H54 (cell line): ENCODE data around the gene ZNF768.
A peak's percentile ranks its signal among the peaks of the same experiment; 100 is the strongest.
"Not testable (repeated sequence)": the region's sequence is repeated elsewhere in the genome, so short reads cannot be mapped to it uniquely, and the experiment has no call there.

ENCODE experiments used
- DNase-seq: peaks from one replicate; pipeline ENCODE4 v3.0.0; 2011; ENCODE audit warnings: low spot score, mixed read lengths; ENCODE audit not compliant: insufficient read length
- FAIRE-seq: peaks from 3 replicates; lab custom pipeline; 2011; peaks lifted over from hg19 to GRCh38; lab: Jason Lieb, UNC
- POLR2A ChIP-seq: IDR thresholded peaks from 2 replicates; pipeline ENCODE4 v1.6.1; 2011; ENCODE audit warnings: low read depth, mild to moderate bottlenecking, low read length

The ZNF768 gene

GRCh38 chr16:30491744-30492308 is 34.5 kb downstream of the ZNF768 start:
- TF ChIP-seq POLR2A, result no peak
- DNase-seq, result peak; percentile 75
- peak; percentile 69 for FAIRE-seq

GRCh38 chr16:30491229-30491628 is 35.1 kb downstream of the ZNF768 start:
- DNase-seq (no peak), FAIRE-seq (no peak)
- no peak for TF ChIP-seq POLR2A

- no peak for FAIRE-seq
- DNase-seq, result no peak
- TF ChIP-seq POLR2A, result no peak
These were observed 36.2 kb downstream of the ZNF768 start for GRCh38 chr16:30490210-30490609.

GRCh38 chr16:30488764-30489605 is 37.4 kb downstream of the ZNF768 start:
- no peak for FAIRE-seq
- TF ChIP-seq POLR2A, result no peak

GRCh38 chr16:30485818-30486436 is 40.4 kb downstream of the ZNF768 start:
- no peak for TF ChIP-seq POLR2A
- DNase-seq (no peak), FAIRE-seq (no peak)

More at GRCh38 chr16:30488764-30489605, 37.4 kb downstream of the ZNF768 start:
- DNase-seq, result no peak

GRCh38 chr16:30484887-30485286 is 41.5 kb downstream of the ZNF768 start:
- no peak for DNase-seq
- FAIRE-seq, result no peak
- TF ChIP-seq POLR2A, result no peak

- DNase-seq, result no peak
- no peak for FAIRE-seq
- no peak for TF ChIP-seq POLR2A
These were observed 44.0 kb downstream of the ZNF768 start for GRCh38 chr16:30482366-30482765.

- no peak for DNase-seq
- TF ChIP-seq POLR2A, result no peak
- no peak for FAIRE-seq
These were observed 45.0 kb downstream of the ZNF768 start for GRCh38 chr16:30481381-30481780.

- no peak for TF ChIP-seq POLR2A
- FAIRE-seq, result no peak
- no peak for DNase-seq
These were observed 47.4 kb downstream of the ZNF768 start for GRCh38 chr16:30478766-30479478.

- DNase-seq, FAIRE-seq: not testable (repeated sequence)
These were observed 48.6 kb downstream of the ZNF768 start for GRCh38 chr16:30477773-30478172.

GRCh38 chr16:30476991-30477390 is 49.4 kb downstream of the ZNF768 start:
- DNase-seq, result no peak
- TF ChIP-seq POLR2A, result no peak
- no peak for FAIRE-seq

- FAIRE-seq (no peak), DNase-seq (no peak)
- no peak for TF ChIP-seq POLR2A
These were observed 51.7 kb downstream of the ZNF768 start for GRCh38 chr16:30474684-30475083.

GRCh38 chr16:30474074-30474452 is 52.3 kb downstream of the ZNF768 start:
- FAIRE-seq, result no peak

More at GRCh38 chr16:30474074-30474452, 52.3 kb downstream of the ZNF768 start:
- no peak for DNase-seq
- no peak for TF ChIP-seq POLR2A
